Measurements from ENCODE around the gene COL18A1.
"Not testable (repeated sequence)": the region's sequence is repeated elsewhere in the genome, so short reads cannot be mapped to it uniquely, and the experiment has no call there.

The COL18A1 gene

DNA sequence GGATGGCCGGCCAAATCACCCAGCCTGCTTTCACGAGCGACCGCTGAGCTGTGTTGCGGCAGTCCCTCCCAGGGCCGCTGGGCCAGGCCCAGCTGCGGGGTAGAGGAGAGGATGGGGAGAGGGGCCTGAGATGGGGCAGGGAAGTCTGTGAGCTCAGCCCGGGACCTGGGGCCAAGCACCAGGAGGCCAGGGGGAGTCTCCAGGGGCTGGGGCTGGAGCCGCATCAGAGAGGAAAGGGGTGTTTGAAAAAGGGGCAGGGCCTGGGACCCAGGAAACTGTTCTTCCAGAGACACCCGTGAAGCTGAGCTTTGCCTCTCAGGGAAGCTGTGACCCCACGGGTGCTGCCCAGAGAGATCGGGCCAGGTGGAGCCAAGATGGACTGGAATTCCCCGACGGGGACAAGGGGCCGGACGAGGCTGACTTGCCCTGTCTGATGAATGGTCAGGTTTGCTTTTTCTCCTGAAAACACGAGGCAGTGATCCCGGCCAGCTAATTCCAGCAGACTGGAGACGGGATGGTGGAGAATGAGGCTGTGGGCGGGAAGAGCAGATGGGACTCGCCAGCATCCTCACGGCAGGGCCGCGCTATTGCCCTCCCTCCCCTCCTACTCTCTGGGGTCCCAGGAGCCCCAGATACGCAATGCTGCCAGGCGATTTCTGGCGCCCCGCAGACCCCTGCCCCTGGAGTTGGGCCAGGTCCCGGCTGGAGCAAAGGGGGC, 40.3 kb upstream of the COL18A1 start:
- peak overlapping the region; percentile 76 for H3K27ac ChIP-seq
- TF ChIP-seq CTCF (conservative IDR thresholded peaks at IDR 0.05) (no peak), ZFX (IDR thresholded peaks at IDR 0.05) (no peak; the same call in 1 of the 2 replicates)

DNA sequence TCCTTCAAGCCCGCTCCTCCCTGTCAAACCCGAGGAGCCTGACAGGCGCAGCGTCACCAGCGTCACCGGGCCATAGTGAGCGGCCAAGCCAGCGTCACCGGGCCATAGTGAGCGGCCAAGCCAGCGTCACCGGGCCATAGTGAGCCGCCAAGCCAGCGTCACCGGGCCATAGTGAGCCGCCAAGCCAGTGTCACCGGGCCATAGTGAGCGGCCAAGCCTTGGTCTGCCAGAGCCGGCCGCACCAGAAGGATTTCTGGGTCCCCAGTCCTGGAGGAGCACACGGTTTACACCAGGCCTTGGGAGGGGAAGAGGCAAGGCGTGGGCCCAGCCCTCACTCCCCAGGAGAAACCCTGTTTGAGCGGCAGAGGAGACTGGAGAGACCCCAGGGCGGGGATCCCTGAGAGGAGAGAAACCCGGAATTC, 39.8 kb upstream of the COL18A1 start:
- TF ChIP-seq CTCF (conservative IDR thresholded peaks at IDR 0.05): no peak
- TF ChIP-seq ZFX (IDR thresholded peaks at IDR 0.05): no peak
- H3K27ac ChIP-seq: no peak overlapping the region; the same call in 1 of the 2 replicates

- no peak for TF ChIP-seq CTCF (conservative IDR thresholded peaks at IDR 0.05)
- TF ChIP-seq ZFX (IDR thresholded peaks at IDR 0.05): no peak
- no peak overlapping the region for H3K27ac ChIP-seq
Observed at GRCh38 chr21:45365608-45366241, 39.2 kb upstream of the COL18A1 start.

- no peak overlapping the region for H3K27ac ChIP-seq
Observed at GRCh38 chr21:45366476-45366875, 38.5 kb upstream of the COL18A1 start.

GRCh38 chr21:45366931-45367401, 38.0 kb upstream of the COL18A1 start:
- TF ChIP-seq CTCF (conservative IDR thresholded peaks at IDR 0.05) (no peak), ZFX (IDR thresholded peaks at IDR 0.05) (no peak)
- no peak overlapping the region for H3K27ac ChIP-seq

More at GRCh38 chr21:45366476-45366875, 38.5 kb upstream of the COL18A1 start:
- TF ChIP-seq ZFX (IDR thresholded peaks at IDR 0.05) (no peak), CTCF (conservative IDR thresholded peaks at IDR 0.05) (no peak)

- TF ChIP-seq CTCF (conservative IDR thresholded peaks at IDR 0.05) (no peak), ZFX (IDR thresholded peaks at IDR 0.05) (no peak)
- H3K27ac ChIP-seq: no peak overlapping the region
Observed at GRCh38 chr21:45367402-45368351, 37.3 kb upstream of the COL18A1 start.

- not testable (repeated sequence) for H3K27ac ChIP-seq
Observed at GRCh38 chr21:45369018-45369417, 35.9 kb upstream of the COL18A1 start.
